Lung (tissue), 16 donors: ENCODE results near the gene NDUFA5. TPM values are rescaled to one million over a fixed set of nuclear protein-coding genes. Genes with fewer than 3 reads are reported as not detected.

ENCODE experiments used
- ATAC-seq: fragments of 200-7000 bp; cut with Tn5 transposase; one replicate; pipeline ENCODE4 v1.9.1; 2020; ENCODE audit warnings: moderate number of reproducible peaks; ENCODE audit not compliant: insufficient read depth, low FRiP score
- DNase-seq, 3 donors: peaks; one replicate each; pipeline ENCODE4 v3.0.0-alpha.2; 2013 to 2017
- H3K27ac ChIP-seq, 2 donors: one replicate each; pipeline ENCODE4 v1.5.1; 2013; ENCODE audit warnings: mild to moderate bottlenecking in 2 of 2, moderate library complexity in 2 of 2, control low read depth in 1 of 2, inconsistent platforms in 1 of 2, low read depth in 1 of 2, low read length in 1 of 2
- H3K27me3 ChIP-seq, 3 donors: one replicate each; pipeline ENCODE4 v1.5.1; 2013; ENCODE audit warnings: low read length in 2 of 3; ENCODE audit not compliant: control insufficient read depth in 3 of 3, insufficient read depth in 3 of 3
- H3K36me3 ChIP-seq, 4 donors: one replicate each; pipeline ENCODE4 v1.5.1; 2013; ENCODE audit warnings: low read length in 4 of 4, mild to moderate bottlenecking in 1 of 4, moderate library complexity in 1 of 4; ENCODE audit not compliant: control insufficient read depth in 4 of 4, insufficient read depth in 4 of 4
- H3K4me1 ChIP-seq, 5 donors: one replicate each; pipeline ENCODE4 v1.5.1; 2013; ENCODE audit warnings: low read length in 5 of 5, mild to moderate bottlenecking in 2 of 5, moderate library complexity in 1 of 5; ENCODE audit not compliant: control insufficient read depth in 5 of 5, insufficient read depth in 5 of 5
- H3K4me3 ChIP-seq: one replicate; pipeline ENCODE4 v1.5.1; 2013; ENCODE audit warnings: mild to moderate bottlenecking, control low read depth, moderate library complexity
- H3K9ac ChIP-seq, 2 donors: one replicate each; pipeline ENCODE4 v1.5.1; 2013; ENCODE audit warnings: low read length in 2 of 2, control low read depth in 1 of 2; ENCODE audit not compliant: insufficient read depth in 1 of 2
- H3K9me3 ChIP-seq, 4 donors: one replicate each; pipeline ENCODE4 v1.5.1; 2013; ENCODE audit warnings: low read length in 3 of 4, mild to moderate bottlenecking in 1 of 4, moderate library complexity in 1 of 4; ENCODE audit not compliant: control insufficient read depth in 4 of 4, insufficient read depth in 3 of 4
- WGBS, 2 donors: extraction: QIAGEN DNeasy Blood & Tissue Kit; methylation state at CpG; one replicate each; pipeline ENCODE4 v1.1.7; 2013; 5-methylcytosine and 5-hydroxymethylcytosine counted together
- long read RNA-seq, 5 donors: transcript quantifications; one replicate each; lab custom pipeline, GENCODE V29; 2026
- polyA plus RNA-seq, 2 donors: library from polyadenylated mRNA; stranded (reverse); fragments of 200-250 nt; gene quantifications; one replicate each; pipeline ENCODE4 v1.2.1, GENCODE V29; 2013
- total RNA-seq, 2 donors: library from RNA; depleted of rRNA in 1 of 2; stranded (reverse); fragments of >200 nt in 1 of 2; gene quantifications; one replicate each; pipeline ENCODE4 v1.2.1, GENCODE V29; 2014 to 2021
- TF ChIP-seq, protein P1 (sequence below): IDR thresholded peaks from 2 replicates; pipeline ENCODE4 v1.5.1; 2012; ENCODE audit warnings: mild to moderate bottlenecking; ENCODE audit errors: control extremely low read depth, extremely low read depth
- donor health status: control.
- donor health status: control.
- donor health status: Bipolar disorder and iron deficiency.
- donor health status: healthy.
- donor health status: DM: yes; HTN: yes; CAD: no.

Gene NDUFA5
- total RNA-seq (10 to 100 TPM; 51.1 to 82.2 TPM), polyA plus RNA-seq (100 to 1,000 TPM in 1 of 2 donors, 10 to 100 TPM in 1; 36.5 to 104 TPM)
- long read RNA-seq, donor 1, transcript NDUFA5-210 (3 exons, 571 nt), result minor isoform, 5 of 131 reads
- long read RNA-seq, donor 1, transcript NDUFA5-202 (4 exons, 1,360 nt), result minor isoform, 42 of 131 reads
- long read RNA-seq, donor 1, transcript NDUFA5-203 (2 exons, 599 nt), result minor isoform, 6 of 131 reads
- long read RNA-seq, donor 1, transcript NDUFA5-201 (5 exons, 1,901 nt), result major isoform, 65 of 131 reads
- long read RNA-seq, donor 1, partial matches to known transcripts, result 6 of 131 reads
- long read RNA-seq, donor 1, other reads (novel, unspliced or antisense), result 5 of 131 reads
- long read RNA-seq, donor 2, transcript NDUFA5-202 (4 exons, 1,360 nt), result minor isoform, 23 of 76 reads
- long read RNA-seq, donor 2, transcript NDUFA5-201 (5 exons, 1,901 nt), result major isoform, 27 of 76 reads
- long read RNA-seq, donor 2, transcript NDUFA5-210 (3 exons, 571 nt), result minor isoform, 6 of 76 reads
- long read RNA-seq, donor 2, partial matches to known transcripts, result 16 of 76 reads
- long read RNA-seq, donor 2, other reads (novel, unspliced or antisense), result 0 of 76 reads
- long read RNA-seq, donor 3, transcript NDUFA5-201 (5 exons, 1,901 nt), result major isoform, 37 of 69 reads
- long read RNA-seq, donor 3, transcript NDUFA5-202 (4 exons, 1,360 nt), result minor isoform, 24 of 69 reads
- long read RNA-seq, donor 3, transcript NDUFA5-210 (3 exons, 571 nt), result minor isoform, 5 of 69 reads
- long read RNA-seq, donor 3, partial matches to known transcripts, result 0 of 69 reads
- long read RNA-seq, donor 3, other reads (novel, unspliced or antisense), result 0 of 69 reads
- long read RNA-seq, donor 4, transcript NDUFA5-202 (4 exons, 1,360 nt), result major isoform, 20 of 38 reads
- long read RNA-seq, donor 4, transcript NDUFA5-201 (5 exons, 1,901 nt), result minor isoform, 14 of 38 reads
- long read RNA-seq, donor 4, partial matches to known transcripts, result 0 of 38 reads
- long read RNA-seq, donor 4, other reads (novel, unspliced or antisense), result 0 of 38 reads
- long read RNA-seq, donor 5, transcript NDUFA5-203 (2 exons, 599 nt), result minor isoform, 5 of 173 reads
- long read RNA-seq, donor 5, transcript NDUFA5-201 (5 exons, 1,901 nt), result major isoform, 67 of 173 reads
- long read RNA-seq, donor 5, transcript NDUFA5-202 (4 exons, 1,360 nt), result minor isoform, 49 of 173 reads
- long read RNA-seq, donor 5, transcript NDUFA5-210 (3 exons, 571 nt), result minor isoform, 7 of 173 reads
- long read RNA-seq, donor 5, partial matches to known transcripts, result 44 of 173 reads
- long read RNA-seq, donor 5, other reads (novel, unspliced or antisense), result 0 of 173 reads

DNA sequence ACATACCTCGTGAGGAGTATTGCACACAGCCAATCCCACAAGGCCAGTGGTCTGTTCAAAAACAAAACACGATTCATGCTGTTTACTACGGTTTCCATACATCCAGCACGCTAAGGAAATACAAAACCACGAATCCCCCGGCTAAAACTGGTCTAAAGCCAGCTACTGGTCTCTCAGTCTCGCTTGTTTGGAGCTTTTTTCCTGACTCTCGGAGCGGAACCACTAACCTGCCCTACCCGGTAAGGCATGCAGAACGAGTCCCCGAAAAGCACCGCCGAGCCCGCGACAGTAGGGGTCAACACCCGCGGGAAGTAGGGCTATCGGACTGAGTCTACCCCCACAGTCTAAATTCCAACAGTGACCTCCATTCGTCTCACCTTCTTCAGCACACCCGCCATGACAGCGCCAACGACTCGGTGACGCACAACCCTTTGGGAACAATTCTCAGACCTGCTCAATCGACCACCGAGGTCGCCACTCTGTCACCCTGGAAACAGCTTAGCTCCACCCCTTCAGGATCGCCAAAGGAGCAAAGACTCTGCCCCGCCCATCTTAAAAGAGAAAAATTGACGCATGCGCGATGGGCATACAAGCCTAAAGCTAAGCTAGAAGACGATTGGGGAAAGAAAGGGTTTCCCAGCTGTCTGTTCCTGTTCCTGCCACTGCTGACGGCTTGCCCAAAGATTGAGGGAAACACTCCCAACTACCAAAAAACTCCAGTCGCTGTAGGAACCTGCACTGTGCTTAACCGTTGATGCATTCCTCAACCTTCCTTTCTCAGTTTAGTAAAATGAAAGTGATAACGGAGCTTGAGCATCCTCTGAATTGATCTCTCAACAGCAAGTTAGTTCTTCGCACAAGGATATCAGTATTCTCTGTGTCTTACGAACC is at the start of gene NDUFA5:
Gene NDUFA5, minus strand, starts transcription at position 421 of the 891 bp plus-strand sequence. Its CDS starts 23 bp downstream, at position 398.
- Histone ChIP-seq H3K4me1 (peaks cover 0 to 18% (median 6%) of the 10 kb centered on the region in 5 donors), H3K4me3 (peak within 1 kb of the TSS; percentile 98), H3K27me3 (no peaks in the 10 kb centered on the region), H3K9me3 (no peaks in the 10 kb centered on the region), H3K27ac (peak within 1 kb of the TSS; percentile 95 to 97), H3K36me3 (peaks cover 0 to 10% (median 0%) of the 10 kb centered on the region in 4 donors), H3K9ac (peak within 1 kb of the TSS; percentile 90 to 98)
- DNase-seq (peak; percentile 99 to 100 (median 100)), ATAC-seq (peak; percentile 100)
- 1% methylated on average over 40 of the region's 40 CpGs for WGBS, 2 donors
- TF ChIP-seq, protein P1, sequence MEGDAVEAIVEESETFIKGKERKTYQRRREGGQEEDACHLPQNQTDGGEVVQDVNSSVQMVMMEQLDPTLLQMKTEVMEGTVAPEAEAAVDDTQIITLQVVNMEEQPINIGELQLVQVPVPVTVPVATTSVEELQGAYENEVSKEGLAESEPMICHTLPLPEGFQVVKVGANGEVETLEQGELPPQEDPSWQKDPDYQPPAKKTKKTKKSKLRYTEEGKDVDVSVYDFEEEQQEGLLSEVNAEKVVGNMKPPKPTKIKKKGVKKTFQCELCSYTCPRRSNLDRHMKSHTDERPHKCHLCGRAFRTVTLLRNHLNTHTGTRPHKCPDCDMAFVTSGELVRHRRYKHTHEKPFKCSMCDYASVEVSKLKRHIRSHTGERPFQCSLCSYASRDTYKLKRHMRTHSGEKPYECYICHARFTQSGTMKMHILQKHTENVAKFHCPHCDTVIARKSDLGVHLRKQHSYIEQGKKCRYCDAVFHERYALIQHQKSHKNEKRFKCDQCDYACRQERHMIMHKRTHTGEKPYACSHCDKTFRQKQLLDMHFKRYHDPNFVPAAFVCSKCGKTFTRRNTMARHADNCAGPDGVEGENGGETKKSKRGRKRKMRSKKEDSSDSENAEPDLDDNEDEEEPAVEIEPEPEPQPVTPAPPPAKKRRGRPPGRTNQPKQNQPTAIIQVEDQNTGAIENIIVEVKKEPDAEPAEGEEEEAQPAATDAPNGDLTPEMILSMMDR, result no peak

- Histone ChIP-seq H3K9me3 (no peaks in the 10 kb centered on the region), H3K36me3 (no peaks in the 10 kb centered on the region), H3K27me3 (no peaks in the 10 kb centered on the region), H3K4me3 (no peak overlapping the region), H3K4me1 (peaks cover 0 to 14% (median 0%) of the 10 kb centered on the region in 5 donors), H3K9ac (no peak overlapping the region), H3K27ac (peak overlapping the region in 1 of 2 donors; percentile 21)
- ATAC-seq (no peak), DNase-seq (no peak)
- WGBS, 2 donors, result 53 to 55% methylated on average over 3 of the region's 3 CpGs
- TF ChIP-seq, protein P1, result no peak
Observed at GRCh38 chr7:123604739-123605138, 47.1 kb upstream of the NDUFA5 start.

DNA sequence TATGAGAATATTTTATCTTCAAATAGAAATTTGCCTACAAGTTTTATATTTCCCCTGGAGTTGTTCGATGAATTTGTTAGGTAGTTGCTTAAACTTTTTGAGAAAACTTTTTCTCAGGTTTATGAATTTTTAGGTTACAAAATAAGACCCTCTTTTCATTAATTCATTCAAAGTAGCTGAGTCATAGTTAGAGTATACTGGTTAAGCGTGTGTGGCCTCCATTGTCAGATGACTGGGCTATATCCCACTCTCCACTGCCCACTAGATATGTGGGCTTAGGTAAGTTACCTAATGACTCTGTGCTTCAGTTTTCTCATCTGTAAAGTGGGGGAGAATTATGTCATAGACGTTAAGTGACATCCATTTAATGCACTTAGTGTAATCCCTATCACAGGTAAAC is 45.0 kb upstream of the NDUFA5 start:
- Histone ChIP-seq H3K27me3 (no peaks in the 10 kb centered on the region), H3K4me1 (peaks cover 0 to 11% (median 0%) of the 10 kb centered on the region in 5 donors), H3K9ac (no peak overlapping the region), H3K4me3 (no peak overlapping the region), H3K9me3 (no peaks in the 10 kb centered on the region), H3K36me3 (no peaks in the 10 kb centered on the region), H3K27ac (no peak overlapping the region)
- DNase-seq, result no peak
- TF ChIP-seq, protein P1, result no peak
- WGBS, 2 donors, result 88 to 89% methylated on average over 3 of the region's 3 CpGs
- ATAC-seq, result no peak
